Astrocyte (in vitro differentiated cells and primary cell): ENCODE results near the gene PCDHB9.
"Not testable (repeated sequence)": the region's sequence is repeated elsewhere in the genome, so short reads cannot be mapped to it uniquely, and the experiment has no call there.

Experiments
- CTCF ChIP-seq: IDR thresholded peaks from 2 replicates; pipeline ENCODE4 v1.5.1; 2011; ENCODE audit warnings: low read depth, mild to moderate bottlenecking, inconsistent platforms, low read length, moderate library complexity; ENCODE audit not compliant: insufficient read depth
- EZH2 ChIP-seq: IDR thresholded peaks from 2 replicates; pipeline ENCODE4 v1.6.1; 2012; ENCODE audit warnings: mild to moderate bottlenecking, low read length, inconsistent platforms; ENCODE audit not compliant: insufficient read depth

GRCh38 chr5:141157356-141157755 lies 29.6 kb upstream of the PCDHB9 start:
- not testable (repeated sequence) for TF ChIP-seq CTCF, EZH2
